Activated gamma-delta T cell treated with Interleukin-2 at 50 U/mL for 16 hours (primary cell): ENCODE data around the gene CHST11.

Experiments used
- DNase-seq: peaks from one replicate; pipeline ENCODE4 v3.0.0-alpha.2; 2020

CHST11 gene

DNA sequence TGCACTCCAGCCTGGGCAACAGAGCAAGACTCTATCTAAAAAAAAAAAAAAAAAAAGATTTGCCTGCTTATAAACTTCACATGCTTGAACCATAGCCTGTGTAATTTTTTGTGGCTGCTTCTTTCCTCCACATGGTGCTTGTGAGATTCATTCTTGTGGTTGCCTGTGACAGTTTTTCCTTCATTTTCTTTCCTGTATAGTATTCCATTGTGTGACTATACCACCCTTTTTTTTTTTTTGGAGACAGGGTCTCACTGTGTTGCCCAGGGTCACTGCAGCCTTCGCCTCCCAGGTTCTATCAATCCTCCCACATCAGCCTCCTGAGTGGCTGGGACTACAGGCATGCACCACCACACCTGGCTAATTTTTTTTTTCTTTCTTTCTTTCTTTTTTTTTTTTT is 22.6 kb upstream of the CHST11 start:
- DNase-seq = no peak

DNA sequence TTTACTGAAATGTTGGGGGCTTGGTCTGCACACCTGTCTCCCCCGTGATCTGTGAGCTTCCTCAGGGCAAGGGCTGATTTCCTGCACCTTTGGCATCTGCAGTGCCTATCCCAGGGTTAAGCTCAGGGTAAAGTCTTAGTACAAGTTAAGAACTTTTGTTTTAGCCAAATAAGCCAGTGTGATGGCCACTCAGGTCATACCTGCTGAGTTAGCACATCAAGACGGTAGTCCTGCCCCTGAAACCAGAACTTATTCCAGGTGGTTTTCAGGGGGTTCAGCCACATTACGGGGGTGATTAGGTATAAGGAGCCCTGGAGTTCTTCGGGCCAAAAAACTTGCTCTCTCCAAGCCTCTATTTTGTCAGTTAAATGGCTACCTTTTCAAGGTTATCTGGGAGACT is 21.6 kb upstream of the CHST11 start:
- no peak for DNase-seq

DNA sequence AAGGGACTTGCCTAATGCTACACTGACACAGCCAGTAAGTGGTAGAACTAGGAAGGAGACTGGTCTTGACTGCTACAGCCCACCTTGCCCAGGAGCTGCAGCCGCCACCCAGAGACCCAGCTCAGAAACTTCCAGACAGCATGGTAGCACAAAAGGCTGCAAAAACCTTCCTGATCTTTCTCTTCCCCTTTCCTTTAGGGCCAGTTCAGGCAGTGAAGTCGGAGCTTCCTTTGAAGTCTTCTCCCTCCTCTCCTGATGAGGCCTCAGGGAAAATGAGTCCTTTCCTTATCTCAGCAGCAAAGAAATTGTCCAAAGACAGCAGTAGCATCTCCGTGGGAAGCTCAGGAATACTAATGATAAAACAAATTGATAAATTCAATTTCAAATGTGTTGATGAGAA is 21.0 kb upstream of the CHST11 start:
- DNase-seq = no peak

DNA sequence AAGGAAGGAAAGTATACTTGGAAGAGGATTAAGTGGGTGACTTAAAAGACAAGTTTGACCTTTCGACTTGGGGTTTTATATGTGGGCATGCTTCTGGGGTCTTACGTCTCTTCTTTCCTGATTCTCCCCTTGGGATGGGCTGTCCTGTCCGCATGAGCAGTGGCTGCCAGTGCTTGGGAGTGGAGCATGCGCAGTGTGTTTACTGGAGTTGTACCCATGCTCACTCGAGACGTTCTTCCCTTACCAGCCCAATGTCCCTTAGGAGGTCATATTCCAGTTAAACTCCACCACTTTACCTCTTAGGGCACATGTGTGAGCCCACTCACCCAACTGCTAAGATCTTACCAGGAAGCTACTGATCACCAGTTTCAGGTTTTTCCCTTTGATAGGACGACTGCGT is 20.0 kb upstream of the CHST11 start:
- DNase-seq = no peak

DNA sequence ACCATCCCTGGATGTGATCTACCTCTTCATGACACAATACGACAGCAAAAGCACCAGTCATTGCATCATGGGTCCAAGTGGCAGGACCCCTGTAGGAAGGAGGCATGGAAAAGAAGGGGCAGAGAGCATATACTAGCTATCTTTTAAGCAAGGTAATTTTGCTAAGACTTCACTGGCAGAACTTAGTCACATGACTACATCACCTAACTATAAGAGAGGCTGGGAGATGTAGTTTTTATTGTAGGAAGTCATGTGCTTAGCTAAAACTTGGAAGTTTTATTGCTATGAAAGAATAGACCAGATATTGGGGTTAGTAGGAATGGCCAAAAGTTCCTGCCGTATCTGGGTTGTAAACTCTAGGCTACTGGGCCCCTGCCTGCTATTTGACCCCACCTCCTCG is 18.6 kb upstream of the CHST11 start:
- DNase-seq = no peak

DNA sequence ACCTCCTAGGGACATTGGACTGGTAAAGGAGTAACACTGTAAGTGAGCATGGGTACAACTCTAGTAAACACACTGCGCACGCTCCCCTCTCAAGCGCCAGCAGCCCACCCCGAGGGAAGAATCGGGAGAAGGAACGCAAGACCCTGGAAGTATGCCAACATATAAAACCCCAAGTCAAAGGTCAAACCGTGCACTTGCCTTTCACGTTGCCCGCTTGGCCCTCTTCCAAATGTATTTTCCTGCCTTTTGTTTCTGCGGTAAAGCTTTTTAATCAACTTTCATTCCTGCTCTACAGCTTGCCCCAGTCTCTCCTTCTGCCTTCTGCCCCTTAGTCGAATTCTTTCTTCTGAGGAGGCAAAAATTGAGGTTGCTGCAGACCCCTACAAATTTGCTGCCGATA is 17.6 kb upstream of the CHST11 start:
- DNase-seq = no peak

DNA sequence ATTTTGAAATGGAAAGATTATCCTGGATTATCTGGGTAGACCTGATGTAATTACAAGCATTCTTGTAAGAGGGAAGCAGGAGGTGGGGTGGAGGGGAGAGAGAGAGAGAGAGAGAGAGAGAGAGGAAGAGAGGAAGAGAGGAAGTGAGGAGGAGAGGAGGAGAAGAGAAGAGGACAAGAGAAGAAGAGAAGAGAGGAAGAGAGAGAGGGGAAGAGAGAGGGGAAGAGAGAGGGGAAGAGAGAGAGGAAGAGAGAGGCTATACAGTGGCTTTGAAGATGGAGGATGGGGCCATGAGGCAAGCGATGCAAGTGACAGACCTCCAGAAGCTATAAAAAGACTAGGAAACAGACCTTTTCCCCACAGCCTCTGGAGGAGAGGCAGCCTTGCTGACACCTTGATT is 13.7 kb upstream of the CHST11 start:
- DNase-seq = no peak

DNA sequence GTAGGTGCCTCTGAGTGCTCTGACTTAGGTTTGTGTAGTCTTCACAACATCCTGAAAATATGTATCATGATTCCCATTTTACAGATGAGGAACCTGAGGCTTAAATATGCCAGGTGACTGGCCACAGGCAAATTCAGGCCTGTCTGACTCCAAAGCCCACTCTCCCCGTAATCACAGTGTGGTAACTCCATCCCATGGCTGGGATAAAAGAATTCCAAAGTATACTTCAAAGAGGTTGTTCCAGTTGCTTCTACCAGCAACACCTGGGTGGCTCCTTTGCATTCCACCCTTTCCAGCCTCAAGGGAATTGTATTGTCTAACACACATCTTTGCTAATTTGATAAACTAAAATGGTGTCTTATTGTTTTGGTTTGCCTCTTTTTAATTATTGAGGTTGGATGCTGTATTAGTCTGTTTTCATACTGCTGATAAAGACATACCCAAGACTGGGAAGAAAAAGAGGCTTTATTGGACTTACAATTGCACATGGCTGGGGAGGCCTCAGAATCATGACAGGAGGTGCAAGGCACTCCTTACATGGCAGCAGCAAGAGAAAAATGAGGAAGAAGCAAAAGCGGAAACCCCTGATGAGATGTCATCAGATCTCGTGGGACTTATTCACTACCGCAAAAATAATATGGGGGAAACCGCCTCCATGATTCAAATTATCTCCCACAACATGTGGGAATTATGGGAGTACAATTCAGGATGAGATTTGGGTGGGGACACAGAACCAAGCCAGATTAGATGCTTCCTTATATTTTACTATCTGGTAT is 9.9 kb upstream of the CHST11 start:
- no peak for DNase-seq

DNA sequence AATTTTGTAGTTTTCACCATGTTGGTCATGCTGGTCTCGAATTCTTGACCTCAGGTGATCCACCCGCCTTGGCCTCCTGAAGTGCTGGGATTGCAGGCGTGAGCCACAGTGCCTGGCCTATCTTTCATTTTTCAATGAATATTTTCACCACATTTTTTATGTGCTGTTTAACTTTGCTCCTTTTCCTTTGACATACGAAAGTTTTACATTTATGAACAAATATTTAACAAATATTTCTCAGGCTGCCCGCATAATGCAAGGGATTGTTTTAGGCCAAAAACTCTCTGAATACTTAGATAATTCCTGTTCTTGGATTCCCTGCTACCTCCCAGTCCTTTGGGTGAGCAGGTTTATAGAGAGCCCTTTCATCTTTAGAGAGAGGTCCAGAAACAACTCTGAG is 8.7 kb upstream of the CHST11 start:
- no peak for DNase-seq

DNA sequence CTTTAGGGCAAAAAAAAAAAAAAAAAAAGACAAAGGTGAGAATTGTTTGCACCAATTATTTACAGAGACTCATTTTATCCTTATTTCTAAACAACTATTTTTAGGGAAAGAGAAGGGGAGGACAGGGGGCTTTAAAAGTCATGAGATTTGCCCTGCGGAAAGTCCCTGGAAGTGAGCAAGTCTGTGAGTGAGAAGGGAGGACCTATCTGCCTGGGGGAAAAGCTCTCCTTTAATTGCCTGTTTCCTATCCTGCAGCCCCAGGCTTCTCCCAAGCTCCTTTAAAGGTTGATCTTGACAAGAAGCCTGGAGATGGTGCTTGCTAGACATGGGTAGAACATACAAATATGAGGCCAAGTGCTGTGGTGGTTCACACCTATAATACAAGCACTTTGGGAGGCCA is 8.3 kb upstream of the CHST11 start:
- no peak for DNase-seq

DNA sequence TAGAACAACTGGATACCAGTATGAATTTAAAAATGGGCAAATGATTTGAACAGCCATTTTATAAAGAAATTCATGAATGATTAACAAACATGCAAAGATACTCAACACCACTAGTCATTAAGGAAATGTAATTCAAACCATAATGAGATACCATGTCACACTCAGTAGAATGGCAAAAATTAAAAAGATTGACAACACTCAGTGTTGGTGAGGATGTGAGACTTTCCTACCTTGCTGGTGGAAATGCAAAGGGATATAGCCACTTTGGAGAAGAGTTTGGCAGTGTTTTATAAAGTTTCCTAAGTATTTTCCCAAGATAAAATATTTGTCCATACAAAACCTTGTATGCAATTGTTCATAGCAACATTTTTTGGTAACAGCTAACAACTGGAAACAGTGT is 6.0 kb upstream of the CHST11 start:
- no peak for DNase-seq

DNA sequence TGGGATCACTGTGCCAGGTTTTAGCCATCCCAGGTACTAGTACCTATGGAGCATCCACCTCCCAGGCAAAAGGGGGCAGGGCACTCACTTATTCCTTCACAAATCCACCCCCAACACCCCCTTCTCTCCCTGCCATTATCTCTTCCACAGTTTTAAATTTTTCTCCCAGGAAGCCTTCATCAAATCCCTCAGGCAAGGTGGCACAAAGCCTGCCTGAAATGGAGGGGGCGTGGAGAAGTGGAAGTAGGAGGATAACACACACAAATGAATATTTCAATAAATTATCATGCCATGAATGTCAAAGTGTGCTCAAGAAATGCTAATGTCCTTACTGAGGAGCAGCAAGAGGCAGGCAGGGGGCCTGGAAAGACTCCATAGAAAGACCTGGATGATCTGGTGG is 4.7 kb upstream of the CHST11 start:
- no peak for DNase-seq

DNA sequence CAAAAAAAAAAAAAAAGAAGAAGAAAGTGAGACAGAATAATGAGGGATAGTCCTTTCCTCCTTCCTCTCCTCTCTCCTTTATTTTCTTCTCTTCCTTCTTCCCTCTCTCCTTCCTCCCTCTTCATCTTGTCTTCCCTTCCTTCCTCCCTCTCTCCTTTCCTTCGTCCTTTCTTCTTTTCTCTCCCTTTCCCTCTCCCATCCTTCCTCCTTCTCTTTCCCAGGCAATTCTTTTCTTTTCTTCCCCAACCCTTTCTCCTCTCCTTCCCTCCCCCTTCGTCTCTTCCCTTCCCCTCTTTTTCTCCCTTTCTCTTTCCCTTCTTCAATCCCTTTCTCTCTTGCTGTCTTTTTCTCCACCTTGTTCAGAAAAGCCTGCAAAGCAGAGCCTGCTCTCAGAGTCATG is 3.6 kb upstream of the CHST11 start:
- DNase-seq = no peak

DNA sequence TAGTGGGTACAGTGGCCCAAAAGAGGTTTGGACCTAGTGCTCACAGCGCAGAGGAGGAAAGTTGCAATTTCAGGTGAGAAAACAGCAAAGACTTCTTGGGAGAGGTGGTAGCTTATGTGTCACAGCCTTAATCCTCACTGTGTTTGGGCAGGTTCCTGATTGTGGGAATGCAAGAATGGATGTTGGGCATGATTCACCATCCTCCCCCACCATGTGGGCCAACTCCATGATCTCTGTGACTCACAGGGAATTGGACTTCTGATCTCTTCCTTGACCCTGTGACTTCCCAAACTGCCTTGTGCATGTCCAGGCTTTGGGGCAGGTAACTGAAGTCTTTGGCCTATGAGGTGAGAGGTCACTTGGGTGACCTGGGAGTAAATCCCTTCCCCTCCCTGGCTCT is 1.8 kb upstream of the CHST11 start:
- DNase-seq = no peak

DNA sequence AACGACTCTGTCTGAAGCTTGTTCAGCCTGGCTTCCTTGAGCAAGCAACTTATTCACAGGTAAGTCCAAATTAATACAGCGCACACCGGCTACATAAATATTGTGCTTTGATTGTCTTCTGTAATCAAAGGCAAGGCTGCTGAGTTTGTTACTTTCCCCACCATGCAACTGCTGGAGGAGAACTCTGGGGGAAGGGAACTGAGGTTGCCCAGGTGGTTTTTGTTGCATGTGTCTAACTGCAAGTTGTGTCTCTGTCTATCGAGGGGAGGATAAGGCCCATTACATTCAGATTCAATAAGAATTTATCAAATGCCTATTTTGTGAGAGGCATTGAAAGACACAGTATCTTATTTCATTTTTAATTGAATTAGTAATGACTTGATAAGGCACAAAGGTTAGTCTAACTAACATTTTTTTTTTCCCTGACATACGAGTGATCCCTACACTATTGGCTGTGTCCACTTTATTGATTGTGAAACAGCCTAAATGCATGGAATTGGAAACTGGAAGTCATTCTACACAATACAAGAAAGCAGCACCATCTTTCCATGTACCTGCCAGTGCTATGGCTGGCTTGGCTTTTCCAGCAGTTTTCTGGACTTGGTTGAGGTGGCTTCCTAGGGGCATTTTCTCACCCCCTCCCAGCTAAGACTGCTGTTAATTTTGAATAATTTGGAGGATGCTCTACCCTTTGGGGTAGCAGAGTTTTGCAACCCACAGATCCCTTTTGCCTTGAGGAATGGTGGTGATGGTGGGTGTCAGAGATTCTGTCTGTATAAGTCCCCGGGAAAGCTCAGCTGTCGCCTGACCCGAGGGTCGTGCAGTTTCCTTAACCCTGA is 951 bp upstream of the CHST11 start:
- DNase-seq = no peak

DNA sequence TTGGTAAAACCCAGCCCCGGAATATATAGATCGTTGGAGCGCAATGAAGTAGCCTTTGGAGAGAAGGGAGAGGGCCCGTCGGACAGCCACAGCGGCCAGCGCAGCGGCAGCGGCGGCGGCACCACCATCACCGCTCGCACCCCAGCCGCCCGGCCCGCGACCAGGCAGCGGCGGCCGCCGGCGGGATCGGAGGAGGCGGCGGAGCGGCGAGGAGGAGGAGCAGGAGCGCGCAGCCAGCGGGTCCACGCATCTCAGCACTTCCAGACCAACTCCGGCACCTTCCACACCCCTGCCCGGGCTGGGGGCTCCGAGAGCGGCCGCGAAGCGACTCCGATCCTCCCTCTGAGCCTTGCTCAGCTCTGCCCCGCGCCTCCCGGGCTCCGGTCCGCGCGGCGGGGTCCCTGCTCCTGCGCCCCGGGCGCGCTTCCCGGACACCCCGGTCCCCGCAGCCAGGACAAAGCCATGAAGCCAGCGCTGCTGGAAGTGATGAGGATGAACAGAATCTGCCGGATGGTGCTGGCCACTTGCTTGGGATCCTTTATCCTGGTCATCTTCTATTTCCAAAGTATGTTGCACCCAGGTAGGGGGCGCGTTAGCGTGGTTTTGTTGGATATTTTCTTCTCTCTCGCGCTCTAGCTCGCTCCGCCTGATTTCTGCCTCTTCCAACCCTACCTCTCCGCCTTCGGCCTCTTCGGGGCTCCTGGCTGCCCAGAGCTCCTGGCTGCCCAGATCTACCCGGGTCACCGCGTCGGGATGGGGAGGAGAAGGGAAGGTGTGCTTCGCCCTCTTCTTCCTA is 400 bp downstream of the CHST11 start:
- DNase-seq = peak; percentile 49

DNA sequence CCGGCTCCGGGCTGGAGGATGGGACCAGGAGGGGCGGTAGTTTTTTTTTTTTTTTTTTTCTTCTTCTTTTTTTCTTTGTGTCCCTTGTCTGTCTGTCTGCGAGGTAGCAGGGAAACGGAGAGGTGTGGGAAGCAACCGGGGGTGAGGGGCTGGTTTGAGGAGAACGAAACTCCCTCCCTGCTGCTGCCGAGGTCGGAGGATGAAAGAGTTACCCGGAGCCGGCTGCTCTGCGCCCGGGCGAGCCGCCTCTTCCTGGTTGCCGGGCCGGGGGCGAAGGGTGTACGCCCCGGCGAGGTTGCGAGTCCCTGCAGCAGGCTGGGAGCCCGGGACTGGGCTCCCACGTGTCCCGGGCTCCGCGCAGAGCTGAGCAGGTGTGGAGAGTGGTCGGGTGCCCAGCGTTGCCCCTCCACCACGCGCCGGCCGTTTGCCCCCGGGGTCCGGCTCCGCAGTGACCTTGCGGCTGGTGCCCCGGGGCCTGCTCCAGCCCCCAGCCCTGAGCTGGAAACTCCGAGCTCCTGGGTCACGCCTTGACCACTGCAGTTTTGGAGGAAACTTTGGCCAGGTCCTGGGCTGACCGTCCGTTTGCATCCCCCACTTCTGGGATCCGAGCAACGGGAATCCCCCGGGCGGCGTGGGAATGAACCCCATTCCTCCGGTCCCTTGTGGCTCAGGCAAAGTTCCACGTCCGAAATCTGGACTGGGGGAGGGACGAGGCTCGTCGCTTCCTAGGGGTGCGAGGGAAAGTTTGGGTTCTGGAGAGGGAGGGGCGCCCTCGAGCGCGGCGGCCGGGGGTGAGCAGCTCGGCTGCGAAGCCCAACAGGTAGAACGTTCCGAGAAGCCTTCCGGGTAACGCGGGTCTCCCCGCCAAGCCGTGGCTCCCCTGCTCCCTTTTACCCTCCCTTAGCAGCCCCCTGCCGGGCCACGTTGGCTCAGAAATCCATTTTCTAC is 1.3 kb downstream of the CHST11 start:
- DNase-seq = peak; percentile 53

DNA sequence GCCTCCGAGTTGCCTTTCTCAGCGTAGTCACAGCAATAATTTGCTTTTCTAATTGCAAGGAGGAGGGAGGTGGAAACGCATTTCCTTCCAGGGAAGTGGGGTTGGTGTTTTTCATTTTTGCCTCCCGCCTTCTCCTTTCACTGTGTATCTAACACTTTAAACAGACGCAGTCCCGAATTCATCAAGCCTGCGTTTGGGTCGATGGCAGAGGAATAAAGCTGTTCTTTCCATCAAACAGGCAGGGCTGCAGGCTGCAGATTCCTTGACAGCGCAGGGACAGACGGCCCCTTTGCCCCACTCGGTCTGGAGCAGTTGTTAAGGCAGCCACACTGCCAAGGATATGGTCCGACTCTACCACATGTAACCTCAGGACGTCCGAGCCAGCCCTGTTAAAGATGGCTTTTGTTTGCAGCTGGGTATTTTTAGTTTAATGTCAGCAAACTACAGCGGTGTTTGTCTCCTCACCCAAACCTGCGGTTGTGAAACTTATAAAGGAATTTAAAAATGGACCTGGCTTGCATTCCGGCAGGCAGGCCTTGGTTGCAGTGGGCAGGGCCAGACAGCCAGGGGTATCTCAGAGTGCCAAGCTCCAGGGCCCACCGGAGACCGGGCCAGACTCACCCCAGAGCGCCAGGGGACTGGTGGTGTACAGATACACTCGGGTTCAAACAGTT is 2.1 kb downstream of the CHST11 start:
- no peak for DNase-seq

DNA sequence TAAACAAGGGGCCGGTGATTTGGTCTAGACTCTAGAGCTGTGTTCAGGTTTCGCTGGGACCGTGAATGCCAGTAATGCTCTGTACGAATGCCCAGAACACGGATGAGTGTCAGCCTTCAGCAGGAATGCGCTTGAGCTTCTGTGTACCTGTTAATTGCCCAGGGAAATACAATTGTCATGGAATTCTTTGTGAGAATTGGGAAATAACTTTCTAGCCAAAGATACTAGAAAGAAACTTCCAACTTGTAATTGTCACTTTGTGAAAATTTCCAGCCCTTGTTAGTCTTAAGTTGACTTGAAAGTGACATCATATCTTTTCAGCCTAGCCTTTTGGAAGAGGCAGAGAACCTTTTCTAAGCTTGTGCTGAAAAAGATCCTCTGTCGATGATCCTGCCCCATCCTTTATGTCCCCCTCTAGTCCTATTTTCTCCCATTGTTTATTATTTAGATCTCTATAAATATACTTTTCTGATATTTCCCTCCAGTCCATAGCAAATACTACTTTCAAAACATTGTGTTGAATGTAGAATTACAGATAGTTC is 2.7 kb downstream of the CHST11 start:
- no peak for DNase-seq

DNA sequence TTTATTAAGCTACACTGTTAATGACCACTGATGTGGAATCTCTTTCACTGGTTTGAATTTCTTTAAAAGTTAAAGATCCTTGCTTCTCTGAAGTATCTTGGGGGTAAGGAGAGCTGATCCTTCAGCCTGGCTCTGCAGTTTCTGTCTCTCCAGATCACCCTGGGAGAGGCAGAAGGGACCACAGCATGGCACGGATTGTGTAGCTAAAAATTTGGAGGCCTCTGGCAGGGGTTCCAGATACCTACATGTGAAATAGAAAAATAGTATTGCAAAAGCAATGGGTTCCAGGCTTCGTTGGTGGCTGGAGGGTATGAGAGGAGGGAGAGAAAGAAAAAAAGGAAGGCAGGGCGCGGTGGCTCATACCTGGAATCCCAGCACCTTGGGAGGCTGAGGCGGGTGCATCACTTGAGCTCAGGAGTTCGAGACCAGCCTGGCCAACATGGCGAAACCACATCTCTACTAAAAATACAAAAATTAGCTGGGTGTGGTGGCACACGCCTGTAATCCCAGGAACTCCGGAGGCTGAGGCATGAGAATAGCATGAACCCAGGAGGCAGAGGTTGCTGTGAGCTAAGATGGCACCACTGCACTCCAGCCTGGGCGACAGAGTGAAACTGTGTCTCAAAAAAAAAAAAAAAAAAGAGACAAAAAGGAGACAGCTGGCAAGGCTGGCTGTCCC is 3.4 kb downstream of the CHST11 start:
- DNase-seq = no peak
